ENCODE measurements around the gene DRGX. TPM values are rescaled to one million over a fixed set of nuclear protein-coding genes. Genes with fewer than 3 reads are reported as not detected.

The DRGX gene
- total and polyA plus RNA-seq, 2 donors (not counting 3 experiments of a cell fraction or from before 2014, with no cell fraction given) = not detected

DNA sequence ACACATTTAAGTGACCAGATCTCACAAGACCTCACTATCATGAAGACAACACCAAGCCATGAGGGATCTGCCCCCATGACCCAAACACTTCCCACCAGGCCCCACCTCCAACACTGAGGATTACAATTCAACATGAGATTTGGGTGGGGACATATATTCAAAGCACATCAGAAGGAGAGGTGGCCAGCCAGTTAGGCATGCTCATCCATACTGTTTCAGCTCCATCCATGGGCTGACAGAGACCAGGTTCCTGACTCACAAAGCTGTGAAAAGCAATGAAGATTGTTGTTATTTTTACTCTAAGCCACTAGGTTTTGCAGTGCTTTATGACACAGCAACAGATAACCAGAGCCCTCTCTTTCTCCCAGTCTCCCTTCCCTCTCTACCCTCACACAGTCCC lies 60.9 kb downstream of the DRGX start:
- no TSS peak for BruUV-seq (replicated peaks)
- no peak overlapping the region for H3K4me2 ChIP-seq (ENCODE audit: insufficient read depth, low read length)
- POLR2A ChIA-PET = no interaction called here
- H2AFZ ChIP-seq (ENCODE audit: low read depth, low read length) = no peak overlapping the region
- intact Hi-C loops (cut with micrococcal nuclease) (no loop called here), dilution Hi-C loops (cut with MboI; ENCODE audit: extremely low pct_ligation_motif_present, low sequenced_read_pairs) (no loop called here)
- H3K9me3 ChIP-seq (replicated peaks; ENCODE audit: control insufficient read depth, insufficient read depth, low read length) = no peaks in the 10 kb centered on the region
- DNase-seq (ENCODE audit: low read depth, low spot score) (no peak), FAIRE-seq (no peak)
- no peaks in the 10 kb centered on the region for H3K4me1 ChIP-seq (ENCODE audit: control insufficient read depth, extremely low read depth, insufficient read depth, low read length)
- no peaks in the 10 kb centered on the region for H3K36me3 ChIP-seq (ENCODE audit: control insufficient read depth in 2 of 2, extremely low read depth in 1 of 2, insufficient read depth in 2 of 2, low read length in 2 of 2)
- no peaks in the 10 kb centered on the region for H3K27me3 ChIP-seq (ENCODE audit: control insufficient read depth in 2 of 2, insufficient read depth in 2 of 2, low read length in 2 of 2)
- no peaks in the 10 kb centered on the region for H3K79me2 ChIP-seq (ENCODE audit: control insufficient read depth, insufficient read depth, low read length)
- no peak overlapping the region for H3K4me3 ChIP-seq (replicated peaks in 1 of 3; ENCODE audit: insufficient read depth in 1 of 3, low read depth in 1 of 3, low read length in 3 of 3)
- no peak overlapping the region for H3K9ac ChIP-seq (replicated peaks; ENCODE audit: extremely low read depth, insufficient read depth, low read length)
- TF ChIP-seq EZH2 (IDR thresholded peaks at IDR 0.05; ENCODE audit: borderline replicate concordance, low read depth, low read length, severe bottlenecking) = no peak
- TF ChIP-seq, protein P1, sequence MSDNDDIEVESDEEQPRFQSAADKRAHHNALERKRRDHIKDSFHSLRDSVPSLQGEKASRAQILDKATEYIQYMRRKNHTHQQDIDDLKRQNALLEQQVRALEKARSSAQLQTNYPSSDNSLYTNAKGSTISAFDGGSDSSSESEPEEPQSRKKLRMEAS (IDR thresholded peaks at IDR 0.05; ENCODE audit: insufficient read depth, insufficient read length) = no peak
- TF ChIP-seq POLR2AphosphoS5 (IDR thresholded peaks at IDR 0.05; ENCODE audit: insufficient read depth, low read depth, low read length) = no peak
- TF ChIP-seq POLR2A (IDR thresholded peaks at IDR 0.05; ENCODE audit: low read depth, low read length) = no peak
- no peak for TF ChIP-seq MYC (IDR thresholded peaks at IDR 0.05; ENCODE audit: low read depth, low read length)
- TF ChIP-seq JUN (IDR thresholded peaks at IDR 0.05; ENCODE audit: borderline replicate concordance, insufficient read depth, insufficient read length, low read depth) = no peak
- TF ChIP-seq CTCF (IDR thresholded peaks at IDR 0.05; ENCODE audit: extremely low read depth in 1 of 2, insufficient read depth in 1 of 2, low read depth in 1 of 2, low read length in 2 of 2) = no peak
- no peak for TF ChIP-seq GATA2 (IDR thresholded peaks at IDR 0.05; ENCODE audit: insufficient read depth, insufficient read length, low read depth, low read length)
- TF ChIP-seq FOS (IDR thresholded peaks at IDR 0.05; ENCODE audit: borderline replicate concordance, insufficient read depth, low read length) = no peak
- no peak overlapping the region for H3K27ac ChIP-seq (ENCODE audit: insufficient read depth, low read depth, low read length)
- CTCF ChIA-PET = no interaction called here
- no peaks in the 10 kb centered on the region for H4K20me1 ChIP-seq (replicated peaks; ENCODE audit: control insufficient read depth, extremely low read depth, insufficient read depth, low read length)
- no peaks in the 10 kb centered on the region for H3K9me1 ChIP-seq (replicated peaks; ENCODE audit: control insufficient read depth, extremely low read depth, insufficient read depth, low read length)

All from endothelial cell of umbilical vein (primary cell).